ENCODE results near the gene IDH2.
"Not testable (repeated sequence)": the region's sequence is repeated elsewhere in the genome, so short reads cannot be mapped to it uniquely, and the experiment has no call there.

Gene IDH2

GRCh38 chr15:90101969-90102890 lies at the start of gene IDH2:
Gene IDH2, minus strand, starts transcription at chr15:90102468. Its CDS starts 78 bp downstream, at chr15:90102390.
- no peak for DNase-seq

GRCh38 chr15:90150551-90150950 lies 48.3 kb upstream of the IDH2 start:
- DNase-seq, result not testable (repeated sequence)

GRCh38 chr15:90149609-90150340 lies 47.5 kb upstream of the IDH2 start:
- DNase-seq, result no peak

- not testable (repeated sequence) for DNase-seq
These were observed 44.0 kb upstream of the IDH2 start for GRCh38 chr15:90146198-90146761.

GRCh38 chr15:90145761-90146160 lies 43.5 kb upstream of the IDH2 start:
- DNase-seq, result no peak

GRCh38 chr15:90145259-90145658 lies 43.0 kb upstream of the IDH2 start:
- DNase-seq, result no peak

- DNase-seq, result no peak
These were observed 40.9 kb upstream of the IDH2 start for GRCh38 chr15:90143166-90143655.

GRCh38 chr15:90142216-90143165 lies 40.2 kb upstream of the IDH2 start:
- DNase-seq, result no peak

- DNase-seq, result no peak
These were observed 39.4 kb upstream of the IDH2 start for GRCh38 chr15:90141646-90142045.

GRCh38 chr15:90139549-90139948 lies 37.3 kb upstream of the IDH2 start:
- DNase-seq, result not testable (repeated sequence)

- DNase-seq, result no peak
These were observed 36.0 kb upstream of the IDH2 start for GRCh38 chr15:90138071-90138833.

- no peak for DNase-seq
These were observed 30.2 kb upstream of the IDH2 start for GRCh38 chr15:90132437-90132836.

GRCh38 chr15:90131848-90132247 lies 29.6 kb upstream of the IDH2 start:
- no peak for DNase-seq

- no peak for DNase-seq
These were observed 28.0 kb upstream of the IDH2 start for GRCh38 chr15:90130291-90130690.

GRCh38 chr15:90126596-90127435 lies 24.5 kb upstream of the IDH2 start:
- no peak for DNase-seq

- no peak for DNase-seq
These were observed 23.8 kb upstream of the IDH2 start for GRCh38 chr15:90126022-90126421.

GRCh38 chr15:90124507-90124906 lies 22.2 kb upstream of the IDH2 start:
- DNase-seq, result no peak

- DNase-seq, result no peak
These were observed 18.8 kb upstream of the IDH2 start for GRCh38 chr15:90121086-90121485.

GRCh38 chr15:90119367-90119766 lies 17.1 kb upstream of the IDH2 start:
- no peak for DNase-seq

GRCh38 chr15:90115783-90116182 lies 13.5 kb upstream of the IDH2 start:
- no peak for DNase-seq
